Measurements from ENCODE around the gene SWAP70. TPM values are rescaled to one million over a fixed set of nuclear protein-coding genes. Genes with fewer than 3 reads are reported as not detected.

The SWAP70 gene
- total and polyA plus RNA-seq, 10 donors: 34.9 to 130 (median 108) TPM

- peaks cover 3 to 22% (median 16%) of the 10 kb centered on the region in 6 donors for H3K4me1 ChIP-seq
- no peak for DNase-seq
- no peak overlapping the region for H3K4me3 ChIP-seq
- no peaks in the 10 kb centered on the region for H3K27me3 ChIP-seq (replicated peaks in 1 of 7)
- intact Hi-C loops (cut with DNase I; ENCODE audit: low total_unique reads): no loop called here
- H3K9me3 ChIP-seq: no peaks in the 10 kb centered on the region
- TF ChIP-seq CTCF (IDR thresholded peaks at IDR 0.05 in 8 of 11, conservative IDR thresholded peaks at IDR 0.05 in 3 of 11): no peak
- TF ChIP-seq POLR2AphosphoS5 (IDR thresholded peaks at IDR 0.05): no peak
- no peak for TF ChIP-seq POLR2A (IDR thresholded peaks at IDR 0.05)
- no peaks in the 10 kb centered on the region for H3K36me3 ChIP-seq
- peak overlapping the region in 7 of 8 donors; percentile 13 to 65 (median 53) for H3K27ac ChIP-seq
Measured at GRCh38 chr11:9656864-9657263, 7.0 kb upstream of the SWAP70 start.

GRCh38 chr11:9657531-9657930 lies 6.3 kb upstream of the SWAP70 start:
- TF ChIP-seq POLR2AphosphoS5 (IDR thresholded peaks at IDR 0.05) (no peak), POLR2A (IDR thresholded peaks at IDR 0.05) (no peak), CTCF (IDR thresholded peaks at IDR 0.05 in 8 of 11, conservative IDR thresholded peaks at IDR 0.05 in 3 of 11) (no peak)
- Histone ChIP-seq H3K4me1 (peaks cover 3 to 22% (median 18%) of the 10 kb centered on the region in 6 donors), H3K36me3 (no peaks in the 10 kb centered on the region), H3K4me3 (no peak overlapping the region), H3K27me3 (replicated peaks in 1 of 7) (no peaks in the 10 kb centered on the region), H3K9me3 (no peaks in the 10 kb centered on the region), H3K27ac (peak overlapping the region in 5 of 8 donors; percentile 3 to 61 (median 44))
- intact Hi-C loops (cut with DNase I; ENCODE audit: low total_unique reads): no loop called here
- no peak for DNase-seq
- WGBS, 5 donors: 81 to 92% (median 90%) methylated on average over 6 of the region's 6 CpGs

DNA sequence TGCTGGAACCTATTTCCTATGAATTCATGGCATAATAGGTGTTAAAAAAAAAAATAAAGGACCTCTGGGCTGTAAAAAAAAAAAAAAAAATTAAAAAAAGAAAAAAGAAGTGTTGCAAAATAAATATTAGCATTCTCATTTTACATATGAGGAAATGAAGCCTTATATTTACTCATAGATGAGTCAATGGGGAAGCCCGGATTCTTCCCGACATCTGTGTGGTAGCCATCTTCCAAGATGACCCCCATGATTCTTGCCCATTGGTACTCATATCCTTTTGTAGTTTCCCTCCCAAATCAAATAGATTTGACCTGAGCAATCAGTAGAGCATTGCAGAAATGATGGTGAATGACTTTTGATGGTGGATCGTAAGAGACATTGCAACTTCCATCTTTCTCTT lies 3.0 kb upstream of the SWAP70 start:
- no peak for DNase-seq
- intact Hi-C loops (cut with DNase I; ENCODE audit: low total_unique reads): loop anchor here (10.0 kb wide), 1 partner anchor 46 kb away; no protein-coding TSS in a partner anchor
- TF ChIP-seq CTCF (IDR thresholded peaks at IDR 0.05 in 8 of 11, conservative IDR thresholded peaks at IDR 0.05 in 3 of 11) (no peak), POLR2A (IDR thresholded peaks at IDR 0.05) (no peak), POLR2AphosphoS5 (IDR thresholded peaks at IDR 0.05) (no peak)
- Histone ChIP-seq H3K9me3 (peaks cover 0 to 7% (median 6%) of the 10 kb centered on the region in 8 donors), H3K36me3 (no peaks in the 10 kb centered on the region), H3K4me1 (peaks cover 10 to 39% (median 29%) of the 10 kb centered on the region in 6 donors), H3K4me3 (no peak overlapping the region), H3K27me3 (replicated peaks in 1 of 7) (no peaks in the 10 kb centered on the region), H3K27ac (peak overlapping the region in 2 of 8 donors; percentile 95 to 98)
- 61 to 80% (median 74%) methylated on average over 3 of the region's 3 CpGs for WGBS, 5 donors

DNA sequence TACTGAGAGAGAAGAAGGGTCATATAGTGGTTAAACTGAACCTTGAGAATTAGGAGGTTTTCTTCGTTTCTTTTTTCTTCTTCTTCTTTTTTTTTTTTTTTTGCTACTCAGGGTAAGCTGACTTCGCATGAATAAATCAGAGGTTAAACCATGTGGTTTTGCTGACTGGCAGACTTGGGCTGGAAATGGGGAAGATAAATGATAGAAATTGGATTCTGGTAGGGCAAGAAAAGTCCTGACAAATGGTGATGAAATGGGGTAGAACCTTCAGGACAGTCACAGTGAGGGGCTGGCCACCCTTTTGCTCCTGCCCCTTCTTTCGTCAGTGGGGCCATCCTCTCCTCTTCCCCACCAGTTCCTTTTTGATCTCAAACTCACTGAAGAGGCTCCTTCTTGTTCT lies 1.6 kb upstream of the SWAP70 start:
- peaks cover 10 to 53% (median 27%) of the 10 kb centered on the region in 6 donors for H3K4me1 ChIP-seq
- peak overlapping the region in 4 of 8 donors; percentile 69 to 90 (median 82) for H3K4me3 ChIP-seq
- TF ChIP-seq POLR2AphosphoS5 (IDR thresholded peaks at IDR 0.05): peak in 1 of 3 donors; percentile 51
- TF ChIP-seq POLR2A (IDR thresholded peaks at IDR 0.05): no peak
- TF ChIP-seq CTCF (IDR thresholded peaks at IDR 0.05 in 8 of 11, conservative IDR thresholded peaks at IDR 0.05 in 3 of 11): no peak
- WGBS, 5 donors: 23 to 43% (median 28%) methylated on average over 3 of the region's 3 CpGs
- H3K36me3 ChIP-seq: peaks cover 0 to 2% (median 0%) of the 10 kb centered on the region in 6 donors
- no peak for DNase-seq
- H3K27ac ChIP-seq: peak overlapping the region; percentile 81 to 98 (median 95)
- peaks cover 0 to 14% (median 11%) of the 10 kb centered on the region in 8 donors for H3K9me3 ChIP-seq
- intact Hi-C loops (cut with DNase I; ENCODE audit: low total_unique reads): loop anchor here (10.0 kb wide), 1 partner anchor 47 kb away; no protein-coding TSS in a partner anchor
- H3K27me3 ChIP-seq (replicated peaks in 1 of 7): no peaks in the 10 kb centered on the region

All from spleen (tissue), 11 donors.